H54 (cell line): ENCODE results near the gene BRD1.
"Not testable (repeated sequence)": the region's sequence is repeated elsewhere in the genome, so short reads cannot be mapped to it uniquely, and the experiment has no call there.

Source experiments
- DNase-seq: peaks from one replicate; pipeline ENCODE4 v3.0.0; 2011; ENCODE audit warnings: low spot score, mixed read lengths; ENCODE audit not compliant: insufficient read length
- FAIRE-seq: peaks from 3 replicates; lab custom pipeline; 2011; peaks lifted over from hg19 to GRCh38; lab: Jason Lieb, UNC
- POLR2A ChIP-seq: IDR thresholded peaks from 2 replicates; pipeline ENCODE4 v1.6.1; 2011; ENCODE audit warnings: low read depth, mild to moderate bottlenecking, low read length

The BRD1 gene

DNA sequence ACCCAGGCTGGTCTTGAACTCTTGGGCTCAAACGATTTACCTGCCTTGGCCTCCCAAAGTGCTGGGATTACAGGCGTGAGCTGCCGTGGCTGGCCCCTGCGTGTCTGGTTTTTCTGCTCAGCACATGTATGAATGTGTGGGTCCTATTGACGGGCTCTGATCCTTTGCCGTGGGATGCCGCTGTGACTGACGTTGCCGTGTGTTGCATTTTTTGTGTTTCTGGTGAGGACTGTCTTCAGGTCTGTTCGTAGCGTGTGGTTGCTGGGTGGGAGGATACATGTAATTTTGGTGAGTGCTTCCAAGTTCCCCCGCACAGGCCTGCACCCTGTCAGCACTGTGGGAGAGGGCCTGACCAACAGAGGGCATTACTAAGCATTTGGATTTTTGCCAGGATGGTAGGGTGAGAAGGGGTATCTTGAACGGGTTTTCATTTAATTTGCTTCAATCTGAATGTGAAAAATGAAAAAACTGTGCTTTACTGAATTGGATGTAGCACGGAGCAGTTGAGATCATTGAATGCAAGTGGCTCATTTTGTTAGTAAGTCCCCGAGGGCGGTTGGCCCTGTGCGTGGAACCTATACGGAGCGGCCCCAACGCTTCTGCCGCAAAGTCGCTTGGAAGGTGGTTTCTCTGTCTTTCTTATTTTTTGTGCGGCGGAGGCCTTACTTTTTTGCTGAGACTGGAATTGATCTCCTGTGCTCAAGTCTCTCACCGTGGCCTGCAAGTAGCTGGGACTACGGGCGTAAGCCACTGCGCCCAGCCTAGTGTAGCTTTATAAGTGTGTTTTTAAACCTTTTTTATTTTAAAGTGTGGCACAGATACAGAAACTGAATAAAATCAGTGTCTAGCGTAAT is 34.2 kb upstream of the BRD1 start:
- no peak for TF ChIP-seq POLR2A
- FAIRE-seq (no peak), DNase-seq (no peak)

- FAIRE-seq (no peak), DNase-seq (no peak)
- no peak for TF ChIP-seq POLR2A
Measured at GRCh38 chr22:49858827-49859226, 31.2 kb upstream of the BRD1 start.

DNA sequence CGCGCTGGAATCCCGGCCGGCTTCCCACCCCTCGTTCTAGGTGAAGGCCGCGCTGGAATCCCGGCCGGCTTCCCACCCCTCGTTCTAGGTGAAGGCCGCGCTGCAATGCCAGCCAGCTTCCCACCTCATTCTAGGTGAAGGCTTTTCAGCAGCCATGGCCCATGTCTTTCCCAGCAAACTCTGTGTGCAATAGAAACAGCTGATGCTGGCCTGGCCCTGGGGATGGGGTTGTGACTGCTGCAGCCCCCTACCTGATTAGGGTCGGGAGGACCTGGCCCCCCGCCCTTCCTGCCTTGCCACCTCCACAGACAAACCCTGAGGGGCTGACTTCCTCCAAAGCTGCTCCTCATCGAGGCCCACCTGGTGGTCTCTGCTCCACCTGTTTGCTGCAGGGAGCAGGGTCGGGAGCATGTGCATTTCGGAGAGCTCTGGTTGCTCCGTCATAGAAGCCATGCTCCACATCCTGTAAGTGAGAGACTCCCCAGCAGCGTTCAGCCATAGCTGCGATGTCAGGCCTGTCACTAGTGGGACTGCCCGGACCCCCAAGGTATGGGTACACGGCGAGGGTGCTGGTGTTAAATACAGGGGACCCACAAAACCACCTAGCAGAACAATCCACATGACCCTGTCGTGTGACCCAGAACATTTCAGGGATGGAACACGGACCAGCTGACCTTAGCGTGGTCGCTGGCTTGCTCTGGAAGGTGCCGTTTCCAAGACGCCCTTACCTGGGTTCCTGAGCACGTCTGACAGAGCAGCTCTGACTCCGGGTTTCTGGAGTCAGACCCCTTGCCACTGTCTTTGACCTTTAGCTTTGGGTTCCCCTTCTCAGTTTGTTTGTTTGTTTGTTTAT is 29.3 kb upstream of the BRD1 start:
- TF ChIP-seq POLR2A: no peak
- DNase-seq (no peak), FAIRE-seq (no peak)

DNA sequence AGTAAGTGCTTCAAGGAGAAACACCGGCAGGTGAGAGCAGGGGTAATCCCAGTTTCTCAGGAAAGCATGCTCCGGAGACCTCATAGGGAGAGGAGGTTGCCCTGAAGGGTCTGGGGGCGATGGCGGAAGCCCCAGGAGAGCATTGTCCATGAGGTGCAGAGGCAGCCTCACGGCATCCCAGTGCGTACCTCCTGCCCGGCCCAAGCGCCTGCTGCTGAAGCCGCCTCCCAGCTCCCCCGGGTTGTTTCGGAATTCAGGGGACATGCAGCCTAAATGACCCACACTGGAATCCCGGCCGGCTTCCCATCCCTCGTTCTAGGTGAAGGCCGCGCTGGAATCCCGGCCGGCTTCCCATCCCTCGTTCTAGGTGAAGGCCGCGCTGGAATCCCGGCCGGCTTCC is 28.7 kb upstream of the BRD1 start:
- no peak for TF ChIP-seq POLR2A
- FAIRE-seq: no peak

GRCh38 chr22:49855251-49855911 is 27.7 kb upstream of the BRD1 start:
- no peak for TF ChIP-seq POLR2A
- DNase-seq: no peak
- no peak for FAIRE-seq

More for the DNA sequence above, 28.7 kb upstream of the BRD1 start:
- no peak for DNase-seq

DNA sequence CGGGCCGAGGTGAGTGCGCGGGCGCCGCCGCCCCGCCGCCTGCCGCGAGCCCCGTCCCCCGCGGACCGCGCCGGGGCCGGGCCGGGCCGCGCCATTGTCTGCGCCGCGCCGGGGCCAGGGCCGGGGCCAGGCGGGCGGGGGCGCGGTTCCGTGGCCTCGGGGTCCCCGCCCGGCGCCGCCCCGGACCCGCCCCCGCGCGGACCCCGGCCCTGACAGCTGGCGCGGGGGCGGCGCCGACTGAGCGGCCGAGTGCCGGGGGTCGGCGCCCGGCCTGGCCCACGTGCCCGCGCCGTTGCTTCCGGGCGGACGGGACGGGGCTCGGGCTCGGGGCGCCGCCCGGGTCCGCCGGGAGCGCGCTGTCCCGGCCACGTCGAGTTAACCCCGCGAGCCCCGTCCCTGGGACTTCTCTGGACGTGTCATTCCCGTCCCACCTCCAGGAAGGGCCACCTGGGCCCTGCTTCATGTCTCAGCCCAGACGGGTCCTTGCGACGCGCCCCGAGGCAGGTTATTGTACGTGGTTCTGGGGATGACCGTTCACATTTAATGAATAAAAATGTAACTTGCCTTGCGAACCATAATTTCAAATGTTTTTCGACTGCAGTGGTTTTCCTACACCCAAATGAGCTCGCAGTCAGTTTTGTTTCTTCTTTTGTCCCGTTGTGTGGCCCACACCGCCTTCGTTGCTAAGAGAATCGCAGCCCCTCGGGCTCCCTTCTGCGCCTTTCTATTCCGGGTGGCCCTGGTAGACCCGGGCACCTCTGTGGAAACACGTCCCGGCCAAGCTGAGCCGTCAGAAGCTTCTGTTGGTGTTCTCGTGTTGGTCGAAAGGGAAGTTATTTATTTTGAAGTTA is 26.5 kb upstream of the BRD1 start:
- no peak for TF ChIP-seq POLR2A
- FAIRE-seq (no peak), DNase-seq (no peak)

DNA sequence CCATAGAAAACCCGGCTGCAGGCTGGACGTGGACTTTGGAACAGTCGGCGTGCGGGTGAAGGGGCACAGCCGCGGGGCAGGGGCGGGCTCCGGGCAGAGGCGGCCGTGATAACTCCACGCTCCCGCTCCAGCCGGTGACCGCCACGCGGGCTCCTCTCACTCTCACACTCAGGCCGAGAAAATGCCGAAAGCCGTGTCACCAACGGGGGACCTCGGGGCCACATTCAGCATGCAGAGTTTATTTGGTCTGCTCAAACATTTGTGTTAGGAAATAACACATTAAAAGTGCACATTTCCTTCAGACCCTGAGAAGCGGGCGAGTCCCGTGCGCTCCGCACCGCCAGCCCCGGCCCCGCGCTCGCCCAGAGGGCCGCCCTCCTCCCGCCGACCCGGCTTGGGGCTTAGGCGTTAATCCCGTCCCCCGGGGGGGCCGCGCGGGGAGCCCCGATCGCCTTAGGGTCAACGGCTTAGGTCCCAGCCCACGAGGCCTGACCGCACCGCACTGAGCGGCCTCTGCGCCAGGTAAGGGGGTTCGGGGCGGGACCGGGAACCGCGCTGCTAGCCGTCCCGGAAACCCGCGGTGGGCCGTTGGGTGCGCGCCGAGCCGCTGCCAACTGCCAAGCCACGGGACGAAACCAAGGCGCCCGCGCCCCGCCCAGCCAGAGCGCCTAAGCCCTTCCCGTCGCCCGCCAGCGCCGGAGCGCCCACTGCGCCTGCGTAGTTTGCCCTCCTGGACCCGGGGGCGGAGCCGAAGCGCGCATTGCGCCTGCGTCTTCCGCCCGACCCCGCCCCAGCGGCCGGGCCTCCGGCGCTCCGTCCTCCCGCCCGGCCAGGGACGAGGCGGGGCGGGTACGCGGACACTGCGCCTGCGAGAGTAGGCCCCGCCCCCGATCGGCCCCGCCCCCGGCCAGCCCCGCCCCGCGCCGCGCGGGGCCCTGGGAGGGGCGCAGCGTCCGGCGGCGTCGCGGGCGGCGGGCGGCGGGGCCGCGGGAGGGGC is 25.5 kb upstream of the BRD1 start, which contains the start of gene ZBED4:
Gene ZBED4 (plus strand): TSS at position 947 of the 997 bp plus-strand sequence. CDS start 29,819 bp downstream, outside the sequence.
- no peak for FAIRE-seq
- TF ChIP-seq POLR2A: peak; percentile 81
- peak; percentile 91 for DNase-seq

- not testable (repeated sequence) for DNase-seq, FAIRE-seq
Measured at GRCh38 chr22:49852568-49852897, 24.9 kb upstream of the BRD1 start.

DNA sequence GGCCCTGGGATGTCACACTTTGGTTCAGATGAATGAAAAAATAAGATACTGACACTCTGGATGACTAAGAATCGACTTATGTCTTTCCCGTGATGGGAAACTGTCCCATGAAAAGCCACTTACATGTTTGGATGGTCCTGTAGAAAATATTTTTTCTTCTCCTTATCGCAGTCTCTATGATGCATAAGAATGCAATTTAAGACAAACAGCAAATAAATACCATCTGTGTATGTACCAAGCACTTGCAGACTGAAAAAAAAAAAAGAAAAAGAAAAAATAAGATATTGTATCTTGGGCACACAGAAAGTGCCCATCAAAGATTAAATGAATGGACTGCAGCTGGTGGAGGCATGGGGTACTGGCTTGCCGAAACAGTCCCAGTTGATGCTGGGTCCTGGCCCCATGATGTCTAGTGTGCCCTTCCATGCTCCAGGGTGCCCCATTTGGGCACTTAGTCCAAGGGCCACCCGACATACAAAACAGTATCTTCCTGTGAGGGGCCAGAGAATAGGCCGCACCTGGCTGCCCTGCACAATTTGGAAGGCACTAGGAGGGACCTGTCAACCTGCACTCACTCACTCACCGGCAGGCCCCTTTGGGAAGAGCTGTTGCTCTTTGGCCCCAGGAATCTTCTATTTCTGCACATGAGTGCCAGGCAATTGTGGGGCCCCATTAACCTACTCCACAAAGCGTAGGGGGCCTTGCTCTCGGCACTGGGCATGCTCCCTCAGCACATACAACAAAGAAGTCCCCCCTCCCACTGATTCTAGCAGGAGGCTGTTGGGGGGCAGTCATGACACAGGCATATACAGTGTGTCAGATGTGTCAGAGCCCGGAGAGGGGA is 23.5 kb upstream of the BRD1 start:
- DNase-seq: no peak
- TF ChIP-seq POLR2A: no peak
- no peak for FAIRE-seq

GRCh38 chr22:49850021-49850911 is 22.6 kb upstream of the BRD1 start:
- no peak for TF ChIP-seq POLR2A
- DNase-seq: no peak
- no peak for FAIRE-seq
